Epithelial cell of esophagus (primary cell): ENCODE measurements around the gene ATG4B.

Experiments used
- DNase-seq: peaks from one replicate; pipeline ENCODE4 v3.0.0; 2010; ENCODE audit warnings: low read depth
- H3K4me3 ChIP-seq: 2 replicates; pipeline ENCODE4 v1.5.1; 2011; ENCODE audit warnings: mild to moderate bottlenecking, low read length, control low read depth
- CTCF ChIP-seq: IDR thresholded peaks from 2 replicates; pipeline ENCODE4 v1.5.1; 2011; ENCODE audit warnings: low read depth, mild to moderate bottlenecking, low read length, control low read depth, inconsistent platforms; ENCODE audit not compliant: insufficient read depth; ENCODE audit errors: missing control alignments

Gene ATG4B

GRCh38 chr2:241615041-241615440 is 22.5 kb upstream of the ATG4B start:
- TF ChIP-seq CTCF: no peak
- no peak overlapping the region for H3K4me3 ChIP-seq
- no peak for DNase-seq

- no peak for DNase-seq
- no peak overlapping the region for H3K4me3 ChIP-seq
- no peak for TF ChIP-seq CTCF
Measured at GRCh38 chr2:241615522-241616052, 21.9 kb upstream of the ATG4B start.

GRCh38 chr2:241616168-241617125 is 21.0 kb upstream of the ATG4B start:
- no peak for TF ChIP-seq CTCF
- H3K4me3 ChIP-seq: peak overlapping the region; percentile 50
- DNase-seq: no peak

- DNase-seq: peak; percentile 33
- H3K4me3 ChIP-seq: peak overlapping the region; percentile 50
- TF ChIP-seq CTCF: no peak
Measured at GRCh38 chr2:241617431-241618154, 19.9 kb upstream of the ATG4B start.

- H3K4me3 ChIP-seq: no peak overlapping the region
- no peak for DNase-seq
- no peak for TF ChIP-seq CTCF
Measured at GRCh38 chr2:241618296-241618805, 19.1 kb upstream of the ATG4B start.

GRCh38 chr2:241618829-241619228 is 18.7 kb upstream of the ATG4B start:
- no peak for TF ChIP-seq CTCF
- no peak overlapping the region for H3K4me3 ChIP-seq
- DNase-seq: no peak
